ENCODE data around the gene CCND3. TPM values are rescaled to one million over a fixed set of nuclear protein-coding genes. Genes with fewer than 3 reads are reported as not detected.

The CCND3 gene
- total RNA-seq, 1 experiment from 2014 or later: 75.1 TPM

GRCh38 chr6:41934278-41935192, 7.1 kb downstream of the CCND3 start:
- Histone ChIP-seq H3K9me3 (ENCODE audit: insufficient read depth, low read depth) (no peaks in the 10 kb centered on the region), H3K4me2 (no peak overlapping the region), H3K36me3 (ENCODE audit: low read depth) (peaks cover 32% of the 10 kb centered on the region), H3K27ac (0 out of 2 replicates have a peak overlapping the region, but pooled peaks have one; percentile 41), H3K4me1 (replicated peaks; ENCODE audit: insufficient read depth) (peaks cover 7% of the 10 kb centered on the region; the same call in 1 of the 2 replicates), H3K9me2 (ENCODE audit: insufficient read depth) (no peaks in the 10 kb centered on the region), H3F3A (ENCODE audit: insufficient read depth, low read depth) (peaks cover 61% of the 10 kb centered on the region), H2AFZ (no peak overlapping the region), H3K4me3 (no peak overlapping the region), H3K79me2 (ENCODE audit: low read depth) (peaks cover under 1% of the 10 kb centered on the region; the same call in 1 of the 2 replicates), H3K27me3 (ENCODE audit: insufficient read depth, low read depth) (no peaks in the 10 kb centered on the region), H4K20me1 (ENCODE audit: insufficient read depth) (peaks cover 25% of the 10 kb centered on the region; the same call in 1 of the 2 replicates)
- CTCF ChIA-PET: interaction anchor here (0.6 to 1.1 kb wide), 3 partner anchors 12 to 494 kb away, joined by 3 to 4 read pairs (median 3); partner anchors contain the start of gene MED20
- POLR2A ChIA-PET (ENCODE audit: unreplicated experiment): interaction anchor here (0.7 to 1.0 kb wide), 2 partner anchors 28 to 105 kb away, joined by 3 read pairs; no protein-coding TSS in a partner anchor
- BruUV-seq (replicated peaks): no TSS peak
- no peak for DNase-seq
- intact Hi-C loops (cut with micrococcal nuclease; ENCODE audit: unreplicated experiment): loop anchor here (5.0 kb wide), 2 partner anchors 132 to 152 kb away; partner anchors contain the start of gene PRICKLE4
- no peak for TF ChIP-seq CTCF (conservative IDR thresholded peaks at IDR 0.05)
- TF ChIP-seq EZH2 (IDR thresholded peaks at IDR 0.05; ENCODE audit: low read depth): no peak

- Histone ChIP-seq H3K9me3 (ENCODE audit: insufficient read depth, low read depth) (no peaks in the 10 kb centered on the region), H3K27ac (no peak overlapping the region), H4K20me1 (ENCODE audit: insufficient read depth) (peaks cover 32% of the 10 kb centered on the region), H3K9me2 (ENCODE audit: insufficient read depth) (no peaks in the 10 kb centered on the region), H3K4me2 (no peak overlapping the region), H3K27me3 (ENCODE audit: insufficient read depth, low read depth) (no peaks in the 10 kb centered on the region), H3K4me1 (replicated peaks; ENCODE audit: insufficient read depth) (peaks cover 7% of the 10 kb centered on the region; the same call in 1 of the 2 replicates), H2AFZ (no peak overlapping the region), H3F3A (ENCODE audit: insufficient read depth, low read depth) (peaks cover 61% of the 10 kb centered on the region), H3K79me2 (ENCODE audit: low read depth) (peaks cover 2% of the 10 kb centered on the region; the same call in 1 of the 2 replicates), H3K36me3 (ENCODE audit: low read depth) (peaks cover 49% of the 10 kb centered on the region), H3K4me3 (no peak overlapping the region)
- TF ChIP-seq EZH2 (IDR thresholded peaks at IDR 0.05; ENCODE audit: low read depth): no peak
- TF ChIP-seq CTCF (conservative IDR thresholded peaks at IDR 0.05): no peak
- ChIA-PET CTCF (interaction anchor here (0.5 kb wide), 1 partner anchor 186 kb away, joined by 5 read pairs; no protein-coding TSS in a partner anchor), POLR2A (ENCODE audit: unreplicated experiment) (interaction anchor here (0.6 kb wide), 2 partner anchors 174 to 363 kb away, joined by 3 to 5 read pairs; no protein-coding TSS in a partner anchor)
- DNase-seq: no peak
- no TSS peak for BruUV-seq (replicated peaks)
- intact Hi-C loops (cut with micrococcal nuclease; ENCODE audit: unreplicated experiment): no loop called here
Observed at GRCh38 chr6:41932378-41932777, 9.2 kb downstream of the CCND3 start.

- peaks cover 8% of the 10 kb centered on the region; the same call in 1 of the 2 replicates for H3K79me2 ChIP-seq (ENCODE audit: low read depth)
- H3K27me3 ChIP-seq (ENCODE audit: insufficient read depth, low read depth): no peaks in the 10 kb centered on the region
- H3K36me3 ChIP-seq (ENCODE audit: low read depth): peaks cover 53% of the 10 kb centered on the region
- CTCF ChIA-PET: interaction anchor here (0.5 kb wide), 1 partner anchor 187 kb away, joined by 5 read pairs; no protein-coding TSS in a partner anchor
- no peak overlapping the region for H3K4me2 ChIP-seq
- TF ChIP-seq CTCF (conservative IDR thresholded peaks at IDR 0.05) (no peak), EZH2 (IDR thresholded peaks at IDR 0.05; ENCODE audit: low read depth) (no peak)
- H3K4me3 ChIP-seq: no peak overlapping the region
- no peaks in the 10 kb centered on the region for H3K9me2 ChIP-seq (ENCODE audit: insufficient read depth)
- intact Hi-C loops (cut with micrococcal nuclease; ENCODE audit: unreplicated experiment): no loop called here
- no TSS peak for BruUV-seq (replicated peaks)
- POLR2A ChIA-PET (ENCODE audit: unreplicated experiment): no interaction called here
- H3K9me3 ChIP-seq (ENCODE audit: insufficient read depth, low read depth): no peaks in the 10 kb centered on the region
- peaks cover 60% of the 10 kb centered on the region for H3F3A ChIP-seq (ENCODE audit: insufficient read depth, low read depth)
- peaks cover 7% of the 10 kb centered on the region; the same call in 1 of the 2 replicates for H3K4me1 ChIP-seq (replicated peaks; ENCODE audit: insufficient read depth)
- no peak overlapping the region for H3K27ac ChIP-seq
- H4K20me1 ChIP-seq (ENCODE audit: insufficient read depth): peaks cover 38% of the 10 kb centered on the region
- H2AFZ ChIP-seq: no peak overlapping the region
- DNase-seq: no peak
Observed at GRCh38 chr6:41931792-41932191, 9.8 kb downstream of the CCND3 start.
